Measurements from ENCODE around the gene SCOC.

GRCh38 chr4:140363051-140363450 is 10.4 kb upstream of the SCOC start:
- TF ChIP-seq CTCF (IDR thresholded peaks at IDR 0.05) (no peak), ZFX (IDR thresholded peaks at IDR 0.05; ENCODE audit: borderline replicate concordance) (no peak)
